ENCODE results near the gene TMUB1. TPM values are rescaled to one million over a fixed set of nuclear protein-coding genes. Genes with fewer than 3 reads are reported as not detected.
A peak's percentile ranks its signal among the peaks of the same experiment; 100 is the strongest.

The TMUB1 gene
- total RNA-seq, 1 donor from 2014 or later, result 40.8 TPM

DNA sequence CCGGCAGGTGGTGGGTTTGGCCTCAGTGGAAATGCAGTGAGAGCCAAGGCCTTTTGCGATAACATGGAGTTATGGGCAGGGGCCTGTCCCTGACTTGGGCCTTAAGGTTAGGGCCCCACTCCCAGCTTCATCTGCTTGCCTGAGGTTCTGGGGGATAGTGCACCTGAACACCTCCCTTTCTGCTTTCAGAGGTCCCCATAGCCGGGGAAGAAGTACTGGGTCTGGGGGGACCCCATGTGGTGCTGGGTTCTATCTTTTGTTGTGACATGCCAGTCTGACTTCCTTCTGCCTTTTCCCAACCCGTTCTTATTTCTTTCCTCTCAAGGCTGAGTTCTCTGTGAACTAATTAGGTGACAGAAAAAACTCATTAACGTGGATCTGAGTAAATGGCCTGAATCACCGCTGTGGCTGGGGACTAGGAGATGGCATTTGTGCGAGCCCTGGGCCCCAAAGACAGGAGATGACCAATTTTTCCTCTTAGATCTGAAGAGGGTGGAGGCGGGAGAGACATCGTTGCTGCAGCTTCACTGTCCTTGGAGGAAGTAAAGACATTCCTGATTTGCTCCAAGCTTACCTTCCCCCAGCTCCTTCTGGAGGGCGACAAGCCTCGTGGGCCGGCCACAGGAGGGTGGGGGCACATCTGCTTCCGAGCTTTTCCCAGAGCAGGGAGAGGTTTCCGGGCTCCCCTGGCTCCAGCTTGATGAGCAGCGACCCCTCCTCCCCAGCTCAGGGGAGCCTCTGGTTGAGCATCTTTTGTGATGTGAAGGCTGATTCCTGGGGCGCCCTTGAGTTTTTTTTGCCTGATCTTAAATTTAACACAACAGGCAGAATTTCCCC, 4.9 kb upstream of the TMUB1 start:
- no peak for TF ChIP-seq CTCF (IDR thresholded peaks at IDR 0.05; ENCODE audit: unreplicated experiment)
- Mint-ChIP-seq H3K27ac (ENCODE audit: unreplicated experiment) (peak overlapping the region; percentile 100), H3K27me3 (ENCODE audit: unreplicated experiment) (peaks cover 23% of the 10 kb centered on the region), H3K9me3 (ENCODE audit: unreplicated experiment) (no peaks in the 10 kb centered on the region), H3K36me3 (ENCODE audit: low read depth, unreplicated experiment) (peaks cover 16% of the 10 kb centered on the region), H3K4me3 (ENCODE audit: unreplicated experiment) (peak overlapping the region; percentile 99), H3K4me1 (ENCODE audit: unreplicated experiment) (peaks cover 50% of the 10 kb centered on the region)
- DNase-seq (ENCODE audit: low spot score), result peak; percentile 35

DNA sequence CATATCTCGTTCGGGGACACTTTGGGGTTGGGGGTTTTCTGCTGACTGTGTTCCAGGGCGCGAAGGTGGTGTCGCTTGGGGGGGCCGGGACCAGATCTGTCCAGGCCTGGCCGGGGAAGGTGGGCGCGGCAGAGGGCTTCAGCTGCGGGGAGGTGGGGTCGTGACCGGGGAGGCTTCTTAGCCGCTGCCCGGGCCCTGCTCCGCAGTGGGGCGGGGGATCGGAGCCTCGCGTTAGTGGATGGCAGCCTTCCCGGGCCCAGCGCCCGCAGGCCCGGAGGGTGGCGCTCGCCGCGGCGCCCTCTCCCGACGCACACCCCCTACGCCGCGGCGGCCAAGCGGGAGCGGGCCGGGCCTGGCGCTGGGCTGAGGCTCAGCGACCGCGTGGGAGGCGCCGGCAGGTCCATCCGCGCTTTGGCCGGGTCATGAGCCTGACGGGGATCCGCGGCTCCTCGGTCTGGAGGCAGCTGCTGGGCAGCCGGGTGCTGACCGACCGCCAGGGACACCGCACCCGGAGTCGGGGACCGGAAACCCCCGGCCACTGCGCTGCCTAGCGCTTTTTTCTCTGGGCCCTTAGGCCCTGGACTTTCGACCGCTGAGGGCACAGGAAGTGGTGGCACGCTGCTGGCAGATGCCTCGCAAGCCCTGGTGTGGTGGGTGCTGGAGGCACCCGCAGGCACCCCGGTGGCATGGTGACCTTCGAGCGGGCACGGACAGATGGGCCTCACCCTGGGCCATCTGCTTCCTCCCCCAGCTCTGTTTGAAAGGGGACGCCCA, 4.1 kb upstream of the TMUB1 start:
- Mint-ChIP-seq H3K9me3 (ENCODE audit: unreplicated experiment) (no peaks in the 10 kb centered on the region), H3K4me3 (ENCODE audit: unreplicated experiment) (peak overlapping the region; percentile 99), H3K27ac (ENCODE audit: unreplicated experiment) (peak overlapping the region; percentile 80), H3K27me3 (ENCODE audit: unreplicated experiment) (peaks cover 27% of the 10 kb centered on the region), H3K36me3 (ENCODE audit: low read depth, unreplicated experiment) (peaks cover 19% of the 10 kb centered on the region), H3K4me1 (ENCODE audit: unreplicated experiment) (peaks cover 51% of the 10 kb centered on the region)
- TF ChIP-seq CTCF (IDR thresholded peaks at IDR 0.05; ENCODE audit: unreplicated experiment), result no peak
- no peak for DNase-seq (ENCODE audit: low spot score)

DNA sequence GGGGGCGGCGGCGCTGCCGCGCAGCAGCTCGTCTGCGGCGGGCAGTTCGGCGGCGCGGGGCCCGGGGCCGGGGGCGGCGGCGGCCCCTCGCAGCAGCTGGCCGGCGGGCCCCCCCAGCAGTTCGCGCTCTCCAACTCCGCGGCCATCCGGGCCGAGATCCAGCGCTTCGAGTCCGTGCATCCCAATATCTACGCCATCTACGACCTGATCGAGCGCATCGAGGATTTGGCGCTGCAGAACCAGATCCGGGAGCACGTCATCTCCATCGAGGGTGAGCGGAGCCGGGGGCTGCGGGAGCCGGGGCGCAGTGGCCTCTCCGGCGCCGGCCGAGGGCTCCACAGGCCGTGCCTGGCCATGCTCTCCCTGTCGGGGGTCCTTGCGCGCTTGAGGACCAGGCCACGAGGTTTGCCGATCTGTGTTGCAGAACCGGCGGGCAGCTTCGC, 3.5 kb upstream of the TMUB1 start:
- Mint-ChIP-seq H3K9me3 (ENCODE audit: unreplicated experiment) (no peaks in the 10 kb centered on the region), H3K27ac (ENCODE audit: unreplicated experiment) (peak overlapping the region; percentile 80), H3K36me3 (ENCODE audit: low read depth, unreplicated experiment) (peaks cover 19% of the 10 kb centered on the region), H3K27me3 (ENCODE audit: unreplicated experiment) (peaks cover 24% of the 10 kb centered on the region), H3K4me1 (ENCODE audit: unreplicated experiment) (peaks cover 46% of the 10 kb centered on the region), H3K4me3 (ENCODE audit: unreplicated experiment) (peak overlapping the region; percentile 95)
- DNase-seq (ENCODE audit: low spot score), result no peak
- TF ChIP-seq CTCF (IDR thresholded peaks at IDR 0.05; ENCODE audit: unreplicated experiment), result no peak

DNA sequence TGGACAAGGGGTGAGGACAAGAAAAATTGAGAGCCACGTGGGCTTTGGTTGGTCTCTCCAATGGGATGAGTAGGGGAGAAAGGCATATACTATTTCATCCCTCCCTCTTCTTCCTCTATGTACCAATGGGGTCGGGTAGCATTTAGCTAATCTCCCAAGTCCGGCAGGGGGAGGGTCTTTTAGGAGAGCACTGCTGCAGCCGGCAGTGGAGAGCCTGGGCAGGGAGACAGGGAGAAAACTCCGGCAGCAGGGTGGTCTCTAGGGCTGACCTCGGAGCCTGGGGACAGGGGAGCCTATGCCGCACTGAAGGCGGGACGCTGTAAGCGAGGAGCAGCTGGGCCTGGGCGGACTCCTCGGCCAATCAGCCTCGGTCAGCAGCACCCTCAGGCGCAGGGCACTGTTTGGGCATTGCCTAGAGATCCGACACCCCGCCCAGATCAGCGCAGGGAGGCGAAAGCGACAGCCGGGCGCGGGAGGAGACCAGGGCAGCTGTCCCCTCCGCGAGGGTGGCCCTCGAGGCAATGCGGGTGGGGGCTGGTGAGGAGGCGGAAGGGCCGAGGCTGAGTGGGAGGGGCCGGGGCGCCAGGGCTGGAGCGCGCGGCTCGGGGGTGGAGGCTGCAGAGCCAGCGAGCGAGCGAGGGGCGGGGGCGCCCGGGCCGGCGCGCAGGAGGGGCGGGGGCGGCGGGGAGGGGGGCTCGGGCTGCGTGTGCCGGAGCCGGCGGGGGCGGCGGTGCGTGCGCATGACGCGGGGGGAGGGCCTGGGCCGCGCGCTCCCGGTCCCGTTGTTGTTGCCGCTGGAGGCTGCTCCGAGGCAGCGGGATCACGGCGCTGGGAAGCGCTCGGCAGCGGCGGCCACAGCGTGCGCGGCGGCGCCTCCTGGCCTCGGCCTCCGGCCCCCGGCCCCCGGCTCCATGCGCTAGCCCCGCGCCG, 2.7 kb upstream of the TMUB1 start, which contains the start of gene AGAP3:
Gene AGAP3 (plus strand): TSS at position 785 of the 930 bp plus-strand sequence. CDS start 267 bp downstream, outside the sequence.
- peaks cover 37% of the 10 kb centered on the region for H3K4me1 Mint-ChIP-seq (ENCODE audit: unreplicated experiment)
- TF ChIP-seq CTCF (IDR thresholded peaks at IDR 0.05; ENCODE audit: unreplicated experiment), result no peak
- H3K9me3 Mint-ChIP-seq (ENCODE audit: unreplicated experiment), result no peaks in the 10 kb centered on the region
- H3K4me3 Mint-ChIP-seq (ENCODE audit: unreplicated experiment), result peak within 1 kb of the TSS; percentile 95
- DNase-seq (ENCODE audit: low spot score), result peak; percentile 83
- peaks cover 18% of the 10 kb centered on the region for H3K27me3 Mint-ChIP-seq (ENCODE audit: unreplicated experiment)
- H3K27ac Mint-ChIP-seq (ENCODE audit: unreplicated experiment), result peak within 1 kb of the TSS; percentile 80
- H3K36me3 Mint-ChIP-seq (ENCODE audit: low read depth, unreplicated experiment), result peaks cover 10% of the 10 kb centered on the region

Measured in endothelial cell (in vitro differentiated cells).